H1 (cell line): ENCODE measurements around the gene SLC10A6. TPM values are rescaled to one million over a fixed set of nuclear protein-coding genes. Genes with fewer than 3 reads are reported as not detected.
A peak's percentile ranks its signal among the peaks of the same experiment; 100 is the strongest.

Experiments used
- CTCF ChIA-PET: fragments of 300-600 bp; sonication (Branson Sonifier 250); formaldehyde crosslinking; loops from one replicate; lab custom pipeline; 2021; ENCODE audit not compliant: partially characterized antibody; lab: Charles Lee
- POLR2A ChIA-PET: fragments of 300-600 bp; sonication (Branson Sonifier 250); formaldehyde crosslinking; loops from one replicate; lab custom pipeline; 2021; ENCODE audit warnings: inconsistent platforms; ENCODE audit not compliant: partially characterized antibody; lab: Charles Lee
- DNase-seq, 2 experiments: peaks; one replicate each; pipeline versions ENCODE4 v3.0.0 to v3.0.0-alpha.2; 2010 to 2022; ENCODE audit warnings: low spot score in 2 of 2, low read depth in 1 of 2, mixed read lengths in 1 of 2
- FAIRE-seq: peaks from 2 replicates; lab custom pipeline; 2011; peaks lifted over from hg19 to GRCh38; lab: Jason Lieb, UNC
- H2AFZ ChIP-seq: 2 replicates; pipeline ENCODE4 v1.8.1; 2012; ENCODE audit warnings: low read length, inconsistent platforms
- H2AK5ac ChIP-seq: 2 replicates; pipeline ENCODE4 v1.6.1; 2013; ENCODE audit warnings: low read depth, low read length
- H2BK120ac ChIP-seq: replicated peaks from 2 replicates; pipeline ENCODE3; 2013; ENCODE audit warnings: low read depth, low read length, inconsistent platforms
- H2BK12ac ChIP-seq: 2 replicates; pipeline ENCODE4 v1.6.1; 2013; ENCODE audit warnings: low read depth, low read length
- H2BK15ac ChIP-seq: 2 replicates; pipeline ENCODE4 v1.6.1; 2013; ENCODE audit warnings: low read length
- H2BK20ac ChIP-seq: 2 replicates; pipeline ENCODE4 v1.6.1; 2013; ENCODE audit warnings: low read length
- H2BK5ac ChIP-seq: 2 replicates; pipeline ENCODE4 v1.6.1; 2013; ENCODE audit warnings: low read depth, low read length
- H3K14ac ChIP-seq: 2 replicates; pipeline ENCODE4 v1.6.1; 2013; ENCODE audit warnings: inconsistent platforms; ENCODE audit not compliant: insufficient read length
- H3K18ac ChIP-seq: 2 replicates; pipeline ENCODE4 v1.6.1; 2013; ENCODE audit warnings: low read length; ENCODE audit errors: extremely low read depth
- H3K23ac ChIP-seq: 2 replicates; pipeline ENCODE4 v1.6.1; 2013; ENCODE audit warnings: inconsistent platforms; ENCODE audit not compliant: insufficient read length
- H3K23me2 ChIP-seq: 2 replicates; pipeline ENCODE4 v1.6.1; 2013; ENCODE audit warnings: low read depth, low read length
- H3K27ac ChIP-seq: 2 replicates; pipeline ENCODE4 v1.6.1; 2011; ENCODE audit warnings: low read depth, low read length, inconsistent platforms
- H3K27me3 ChIP-seq, 4 experiments: replicated peaks in 1 of 4; 1 replicate in 1 of 4; 2 replicates in 3 of 4; pipeline versions ENCODE4 v1.6.1 to v1.8.1; 2011 to 2013; ENCODE audit warnings: low read length in 3 of 4, mild to moderate bottlenecking in 3 of 4, inconsistent platforms in 2 of 4, mixed read lengths in 2 of 4, moderate library complexity in 1 of 4; ENCODE audit not compliant: control insufficient read depth in 3 of 4, insufficient read depth in 3 of 4; ENCODE audit errors: extremely low read depth in 1 of 4
- H3K36me3 ChIP-seq, 4 experiments: 2 replicates each; pipeline versions ENCODE4 v1.6.1 to v1.8.1; 2011 to 2013; ENCODE audit warnings: mild to moderate bottlenecking in 4 of 4, low read length in 3 of 4, moderate library complexity in 2 of 4, control low read depth in 1 of 4, inconsistent platforms in 1 of 4; ENCODE audit not compliant: insufficient read depth in 4 of 4, control insufficient read depth in 2 of 4
- H3K4ac ChIP-seq: replicated peaks from 2 replicates; pipeline ENCODE3; 2013; ENCODE audit warnings: low read length, low read depth, mixed read lengths, inconsistent platforms; ENCODE audit not compliant: insufficient read length
- H3K4me1 ChIP-seq, 4 experiments: replicated peaks in 1 of 4; 1 replicate in 1 of 4; 2 replicates in 3 of 4; pipeline versions ENCODE4 v1.6.1 to v1.8.1; 2011 to 2013; ENCODE audit warnings: low read length in 3 of 4, inconsistent platforms in 2 of 4, mixed read lengths in 1 of 4; ENCODE audit not compliant: insufficient read depth in 4 of 4, control insufficient read depth in 3 of 4
- H3K4me2 ChIP-seq, 2 experiments: 2 replicates each; pipeline versions ENCODE4 v1.6.1 to v1.8.1; 2011 to 2013; ENCODE audit warnings: low read depth in 2 of 2, low read length in 2 of 2, control low read depth in 1 of 2, inconsistent platforms in 1 of 2, mild to moderate bottlenecking in 1 of 2; ENCODE audit not compliant: insufficient read depth in 1 of 2
- H3K4me3 ChIP-seq, 4 experiments: fragments of 200-600, 300-600 bp in 1 of 4; sonication (generic), shearing (Covaris generic), sonication (Bioruptor Twin) in 1 of 4; 2 replicates each; pipeline versions ENCODE4 v1.5.1 to v1.8.1; 2011 to 2016; ENCODE audit warnings: low read length in 4 of 4, low read depth in 3 of 4, control low read depth in 2 of 4, inconsistent platforms in 2 of 4, mild to moderate bottlenecking in 2 of 4, mixed read lengths in 1 of 4, moderate library complexity in 1 of 4; ENCODE audit not compliant: insufficient read depth in 2 of 4; ENCODE audit errors: extremely low read depth in 1 of 4
- H3K56ac ChIP-seq: replicated peaks from 2 replicates; pipeline ENCODE3; 2013; ENCODE audit warnings: low read depth, mild to moderate bottlenecking, mixed read lengths, low read length, inconsistent platforms; ENCODE audit not compliant: insufficient read length
- H3K79me1 ChIP-seq: 2 replicates; pipeline ENCODE4 v1.6.1; 2013; ENCODE audit warnings: low read depth, low read length, control low read depth
- H3K79me2 ChIP-seq, 2 experiments: 2 replicates each; pipeline versions ENCODE4 v1.6.1 to v1.8.1; 2012 to 2013; ENCODE audit warnings: low read length in 2 of 2, mild to moderate bottlenecking in 2 of 2, inconsistent platforms in 1 of 2; ENCODE audit not compliant: insufficient read depth in 2 of 2, control insufficient read depth in 1 of 2
- H3K9ac ChIP-seq, 4 experiments: replicated peaks in 1 of 4; 1 replicate in 1 of 4; 2 replicates in 3 of 4; pipeline versions ENCODE4 v1.6.1 to v1.8.1; 2011 to 2013; ENCODE audit warnings: low read depth in 3 of 4, low read length in 3 of 4, control low read depth in 2 of 4, mild to moderate bottlenecking in 2 of 4, moderate library complexity in 2 of 4, inconsistent platforms in 1 of 4; ENCODE audit errors: extremely low read depth in 1 of 4
- H3K9me3 ChIP-seq, 2 experiments: 2 replicates each; pipeline versions ENCODE4 v1.6.1 to v1.8.1; 2012 to 2013; ENCODE audit warnings: mild to moderate bottlenecking in 2 of 2, moderate library complexity in 2 of 2, control low read depth in 1 of 2, inconsistent platforms in 1 of 2, low read depth in 1 of 2, low read length in 1 of 2, mixed read lengths in 1 of 2; ENCODE audit not compliant: insufficient read depth in 2 of 2
- H4K20me1 ChIP-seq, 2 experiments: replicated peaks in 1 of 2; 2 replicates each; pipeline versions ENCODE3 to v1.8.1; 2011 to 2013; ENCODE audit warnings: inconsistent platforms in 2 of 2, low read length in 2 of 2, mild to moderate bottlenecking in 1 of 2; ENCODE audit not compliant: insufficient read depth in 2 of 2, control insufficient read depth in 1 of 2
- H4K5ac ChIP-seq: 2 replicates; pipeline ENCODE4 v1.6.1; 2013; ENCODE audit warnings: low read length, low read depth, mixed read lengths, inconsistent platforms; ENCODE audit not compliant: insufficient read length
- H4K8ac ChIP-seq: 2 replicates; pipeline ENCODE4 v1.8.0; 2013; ENCODE audit warnings: mild to moderate bottlenecking, moderate library complexity, low read length, inconsistent platforms; ENCODE audit not compliant: insufficient read depth; ENCODE audit errors: extremely low read depth
- H4K91ac ChIP-seq: replicated peaks from 2 replicates; pipeline ENCODE3; 2013; ENCODE audit warnings: low read length, mixed read lengths, inconsistent platforms; ENCODE audit not compliant: insufficient read length
- FOSL1 ChIP-seq: IDR thresholded peaks from 2 replicates; pipeline ENCODE4 v1.6.1; 2011; ENCODE audit warnings: mild to moderate bottlenecking, low read depth, low read length, moderate library complexity; ENCODE audit not compliant: insufficient read depth
- HDAC6 ChIP-seq: IDR thresholded peaks from one replicate; pipeline ENCODE4 v1.7.1; 2012; ENCODE audit warnings: low read depth, mild to moderate bottlenecking, inconsistent platforms, low read length, moderate library complexity
- MAFK ChIP-seq: IDR thresholded peaks from 2 replicates; pipeline ENCODE4 v1.6.1; 2012; ENCODE audit warnings: low read depth, mild to moderate bottlenecking, improper control_type of control experiment, low read length
- NRF1 ChIP-seq: IDR thresholded peaks from 2 replicates; pipeline ENCODE4 v1.6.1; 2011; ENCODE audit warnings: mild to moderate bottlenecking, low read depth, low read length, improper control_type of control experiment
- RAD21 ChIP-seq, 2 experiments: IDR thresholded peaks in 1 of 2; conservative IDR thresholded peaks in 1 of 2; 2 replicates each; pipeline ENCODE4 v1.6.1; 2011; ENCODE audit warnings: low read depth in 2 of 2, low read length in 2 of 2, improper control_type of control experiment in 1 of 2, inconsistent platforms in 1 of 2, mild to moderate bottlenecking in 1 of 2, moderate library complexity in 1 of 2
- WGBS, 2 experiments: shearing (Covaris generic) in 1 of 2; methylation state at CpG; one replicate each; pipeline versions ENCODE4 v1.1.6 to v1.1.7; 2013 to 2015; ENCODE audit warnings: low lambda C conversion rate in 2 of 2, mixed read lengths in 2 of 2, inconsistent platforms in 1 of 2, low coverage in 1 of 2, missing lambda C conversion rate in 1 of 2; ENCODE audit not compliant: insufficient replicate concordance in 2 of 2, insufficient coverage in 1 of 2, insufficient read length in 1 of 2; ENCODE audit errors: extremely low coverage in 1 of 2, missing lambda C conversion rate in 1 of 2; 5-methylcytosine and 5-hydroxymethylcytosine counted together
- polyA plus RNA-seq, 7 experiments: library from polyadenylated mRNA; depleted of rRNA in 3 of 7; stranded (reverse) in 5 of 7; unstranded in 2 of 7; fragments of >200 nt in 5 of 7; fragments of 200-250 nt in 2 of 7; gene quantifications; 1 replicate in 5 of 7; 2 replicates in 1 of 7; 4 replicates in 1 of 7; pipeline versions ENCODE4 v1.2.1 to v1.2.3, GENCODE V29; 2011 to 2013; ENCODE audit warnings: missing spikeins in 2 of 7, mixed read lengths in 2 of 7
- total RNA-seq: library from RNA; stranded (reverse); fragmentation: NEBNext Ultra II Directional; extraction: Animal tissue kit (Norgen Biotek cat#: 25700); gene quantifications from 2 replicates; pipeline ENCODE4 v1.2.1, GENCODE V29; 2021
- TF ChIP-seq, protein P1 (sequence below): IDR thresholded peaks from 2 replicates; pipeline ENCODE4 v1.6.1; 2012; ENCODE audit warnings: low read length, inconsistent platforms
- TF ChIP-seq, protein P2 (sequence below), 3 experiments: IDR thresholded peaks; 1 replicate in 2 of 3; 2 replicates in 1 of 3; pipeline versions ENCODE4 v1.5.1 to v1.6.1; 2011; ENCODE audit warnings: low read length in 3 of 3, mild to moderate bottlenecking in 3 of 3, inconsistent platforms in 2 of 3, low read depth in 1 of 3, moderate library complexity in 1 of 3; ENCODE audit not compliant: insufficient read depth in 1 of 3; ENCODE audit errors: control extremely low read depth in 1 of 3

Gene SLC10A6
- total and polyA plus RNA-seq, 2 of the 8 experiments (the other 6 are each of a cell fraction or from before 2014, with no cell fraction given) = not detected

DNA sequence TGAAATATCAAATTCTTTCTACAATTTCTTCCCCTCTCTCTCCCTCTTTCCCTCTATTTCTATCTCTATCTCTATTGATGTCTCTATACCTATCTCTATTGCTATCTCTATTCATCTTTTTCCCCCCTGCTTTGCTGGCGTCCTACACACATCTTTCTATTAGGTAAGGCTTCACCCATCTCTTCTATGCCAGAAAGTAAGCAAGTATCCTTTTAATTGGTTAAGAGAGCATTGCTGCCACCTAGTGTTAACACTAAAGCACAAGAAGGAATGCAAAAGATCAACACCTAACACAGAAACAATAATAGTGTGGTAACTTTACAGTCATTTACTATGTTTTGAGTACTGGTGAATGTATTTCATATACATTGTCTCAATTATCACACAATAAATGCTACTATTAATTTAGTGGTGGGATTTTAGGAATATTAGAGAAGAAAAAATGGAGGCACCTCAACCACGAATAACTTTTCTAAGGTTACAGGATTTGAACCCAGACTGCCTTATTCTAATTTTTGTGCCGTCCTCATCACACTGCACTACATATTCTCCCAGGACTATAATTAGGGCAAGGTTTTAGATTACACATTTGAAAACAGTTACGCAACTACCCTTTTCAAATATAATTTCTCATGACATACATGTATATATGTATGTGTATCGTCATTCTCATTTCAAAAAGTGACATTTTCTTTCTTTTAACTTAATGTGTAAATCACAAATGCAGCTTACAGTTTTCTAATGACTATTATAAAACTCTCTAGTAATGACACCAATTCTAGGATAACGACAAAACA, 46.7 kb upstream of the SLC10A6 start:
- no peaks in the 10 kb centered on the region for H3K79me2 ChIP-seq
- peaks cover 8% of the 10 kb centered on the region for H3K23me2 ChIP-seq
- H4K91ac ChIP-seq = no peak overlapping the region
- H3K4ac ChIP-seq = no peak overlapping the region
- no peak overlapping the region for H2BK12ac ChIP-seq
- H4K8ac ChIP-seq = no peak overlapping the region
- no peaks in the 10 kb centered on the region for H3K79me1 ChIP-seq
- no peak for DNase-seq
- H2BK5ac ChIP-seq = no peak overlapping the region
- no peak overlapping the region for H2BK20ac ChIP-seq
- peak; percentile 90 for FAIRE-seq
- CTCF ChIA-PET = interaction anchor here (0.6 to 3.6 kb wide), 6 partner anchors 119 to 656 kb away, joined by 3 to 33 read pairs (median 4); no protein-coding TSS in a partner anchor
- no peak overlapping the region for H3K14ac ChIP-seq
- H2BK15ac ChIP-seq = no peak overlapping the region
- H3K18ac ChIP-seq = no peak overlapping the region
- H2BK120ac ChIP-seq = no peak overlapping the region
- H3K27ac ChIP-seq = no peak overlapping the region
- no peak overlapping the region for H3K9ac ChIP-seq
- no peaks in the 10 kb centered on the region for H3K36me3 ChIP-seq
- H3K56ac ChIP-seq = no peak overlapping the region
- no peaks in the 10 kb centered on the region for H4K20me1 ChIP-seq
- no peak overlapping the region for H3K23ac ChIP-seq
- H4K5ac ChIP-seq = no peak overlapping the region
- 79% methylated on average over 6 of the region's 6 CpGs; no CpG with 5 or more reads in 1 of the 2 experiments for WGBS, 2 experiments
- peaks cover 0 to 3% (median under 1%) of the 10 kb centered on the region in 4 experiments; a peak in 1 of 7 replicates for H3K4me1 ChIP-seq
- H3K9me3 ChIP-seq = no peaks in the 10 kb centered on the region
- H2AFZ ChIP-seq = no peak overlapping the region
- POLR2A ChIA-PET = no interaction called here
- no peak overlapping the region for H3K4me2 ChIP-seq
- peaks cover 0 to 6% (median 2%) of the 10 kb centered on the region in 4 experiments; a peak in 3 of 7 replicates for H3K27me3 ChIP-seq
- no peak for TF ChIP-seq MAFK
- TF ChIP-seq, protein P1, sequence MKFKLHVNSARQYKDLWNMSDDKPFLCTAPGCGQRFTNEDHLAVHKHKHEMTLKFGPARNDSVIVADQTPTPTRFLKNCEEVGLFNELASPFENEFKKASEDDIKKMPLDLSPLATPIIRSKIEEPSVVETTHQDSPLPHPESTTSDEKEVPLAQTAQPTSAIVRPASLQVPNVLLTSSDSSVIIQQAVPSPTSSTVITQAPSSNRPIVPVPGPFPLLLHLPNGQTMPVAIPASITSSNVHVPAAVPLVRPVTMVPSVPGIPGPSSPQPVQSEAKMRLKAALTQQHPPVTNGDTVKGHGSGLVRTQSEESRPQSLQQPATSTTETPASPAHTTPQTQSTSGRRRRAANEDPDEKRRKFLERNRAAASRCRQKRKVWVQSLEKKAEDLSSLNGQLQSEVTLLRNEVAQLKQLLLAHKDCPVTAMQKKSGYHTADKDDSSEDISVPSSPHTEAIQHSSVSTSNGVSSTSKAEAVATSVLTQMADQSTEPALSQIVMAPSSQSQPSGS = no peak
- TF ChIP-seq RAD21 (IDR thresholded peaks at IDR 0.05 in 1 of 2, conservative IDR thresholded peaks at IDR 0.05 in 1 of 2; ENCODE audit: low read depth in 2 of 2, low read length in 2 of 2) = peak; percentile 88 to 90
- no peak for TF ChIP-seq FOSL1
- TF ChIP-seq, protein P2, sequence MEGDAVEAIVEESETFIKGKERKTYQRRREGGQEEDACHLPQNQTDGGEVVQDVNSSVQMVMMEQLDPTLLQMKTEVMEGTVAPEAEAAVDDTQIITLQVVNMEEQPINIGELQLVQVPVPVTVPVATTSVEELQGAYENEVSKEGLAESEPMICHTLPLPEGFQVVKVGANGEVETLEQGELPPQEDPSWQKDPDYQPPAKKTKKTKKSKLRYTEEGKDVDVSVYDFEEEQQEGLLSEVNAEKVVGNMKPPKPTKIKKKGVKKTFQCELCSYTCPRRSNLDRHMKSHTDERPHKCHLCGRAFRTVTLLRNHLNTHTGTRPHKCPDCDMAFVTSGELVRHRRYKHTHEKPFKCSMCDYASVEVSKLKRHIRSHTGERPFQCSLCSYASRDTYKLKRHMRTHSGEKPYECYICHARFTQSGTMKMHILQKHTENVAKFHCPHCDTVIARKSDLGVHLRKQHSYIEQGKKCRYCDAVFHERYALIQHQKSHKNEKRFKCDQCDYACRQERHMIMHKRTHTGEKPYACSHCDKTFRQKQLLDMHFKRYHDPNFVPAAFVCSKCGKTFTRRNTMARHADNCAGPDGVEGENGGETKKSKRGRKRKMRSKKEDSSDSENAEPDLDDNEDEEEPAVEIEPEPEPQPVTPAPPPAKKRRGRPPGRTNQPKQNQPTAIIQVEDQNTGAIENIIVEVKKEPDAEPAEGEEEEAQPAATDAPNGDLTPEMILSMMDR (IDR thresholded peaks at IDR 0.05; ENCODE audit: control extremely low read depth in 1 of 3, insufficient read depth in 1 of 3, low read depth in 1 of 3, low read length in 3 of 3) = peak in 2 of 3 experiments; percentile 44 to 80; a peak in 2 of 4 replicates
- TF ChIP-seq HDAC6 = no peak
- no peak for TF ChIP-seq NRF1
- H2AK5ac ChIP-seq = no peak overlapping the region
- no peak overlapping the region for H3K4me3 ChIP-seq
